Esophagus muscularis mucosa (tissue), 4 donors: ENCODE data around the gene B3GNT5. TPM values are rescaled to one million over a fixed set of nuclear protein-coding genes. Genes with fewer than 3 reads are reported as not detected.

ENCODE experiments used
- DNase-seq: peaks from one replicate; pipeline ENCODE4 v3.0.0-alpha.2; 2017; ENCODE audit errors: extremely low spot score
- H3K27ac ChIP-seq, 4 donors: fragments of 200-600 bp; sonication (generic); replicated peaks in 1 of 4; 1 replicate in 3 of 4; 2 replicates in 1 of 4; pipeline ENCODE4 v1.5.1; 2016 to 2019; ENCODE audit warnings: mild to moderate bottlenecking in 1 of 4
- H3K27me3 ChIP-seq, 4 donors: fragments of 200-600 bp; sonication (generic); one replicate each; pipeline versions ENCODE4 v1.5.1 to v1.6.0; 2016 to 2019
- H3K36me3 ChIP-seq, 4 donors: fragments of 200-600 bp; sonication (generic); one replicate each; pipeline ENCODE4 v1.5.1; 2016 to 2019
- H3K4me1 ChIP-seq, 4 donors: fragments of 200-600 bp; sonication (generic); one replicate each; pipeline ENCODE4 v1.5.1; 2016 to 2019
- H3K4me3 ChIP-seq, 4 donors: fragments of 200-600 bp; sonication (generic); 1 replicate in 2 of 4; 2 replicates in 2 of 4; pipeline ENCODE4 v1.5.1; 2016 to 2019; ENCODE audit warnings: mild to moderate bottlenecking in 4 of 4, moderate library complexity in 1 of 4
- H3K9me3 ChIP-seq, 4 donors: fragments of 200-600 bp; sonication (generic); 1 replicate in 3 of 4; 2 replicates in 1 of 4; pipeline ENCODE4 v1.5.1; 2016 to 2019
- EP300 ChIP-seq: sonication (generic); formaldehyde crosslinking; IDR thresholded peaks from one replicate; pipeline ENCODE4 v1.6.1; 2017; ENCODE audit warnings: antibody characterized with exemption
- POLR2A ChIP-seq: fragments of 450-650 bp; IDR thresholded peaks from one replicate; pipeline ENCODE4 v1.6.1; 2017; ENCODE audit warnings: antibody characterized with exemption, moderate library complexity, mild to moderate bottlenecking, low read depth
- POLR2AphosphoS5 ChIP-seq, 2 donors: sonication (generic); formaldehyde crosslinking; IDR thresholded peaks; one replicate each; pipeline ENCODE4 v1.6.1; 2017; ENCODE audit warnings: antibody characterized with exemption in 2 of 2
- WGBS: methylation state at CpG from one replicate; pipeline ENCODE4 v1.1.5; 2018; 5-methylcytosine and 5-hydroxymethylcytosine counted together
- intact Hi-C: fragments of 100-400 bp; cut with DNase I; formaldehyde crosslinking; loops from one replicate; pipeline ENCODE4 v1.15.1; 2023
- total RNA-seq, 4 donors: library from RNA; depleted of rRNA; stranded (reverse); fragments of >200 nt; gene quantifications; one replicate each; pipeline versions ENCODE4 v1.1.0 to v1.2.1, GENCODE V29; 2016
- TF ChIP-seq, protein P1 (sequence below), 3 experiments: fragments of 200-600 bp in 2 of 3; fragments of 450-650 bp in 1 of 3; sonication (generic) in 2 of 3; IDR thresholded peaks; one replicate each; pipeline ENCODE4 v1.5.1; 2017 to 2019; ENCODE audit warnings: antibody characterized with exemption in 3 of 3, mild to moderate bottlenecking in 2 of 3, moderate library complexity in 1 of 3

The B3GNT5 gene
- total RNA-seq, 4 donors from 2014 or later, result 2.1 to 11.3 (median 5.2) TPM

DNA sequence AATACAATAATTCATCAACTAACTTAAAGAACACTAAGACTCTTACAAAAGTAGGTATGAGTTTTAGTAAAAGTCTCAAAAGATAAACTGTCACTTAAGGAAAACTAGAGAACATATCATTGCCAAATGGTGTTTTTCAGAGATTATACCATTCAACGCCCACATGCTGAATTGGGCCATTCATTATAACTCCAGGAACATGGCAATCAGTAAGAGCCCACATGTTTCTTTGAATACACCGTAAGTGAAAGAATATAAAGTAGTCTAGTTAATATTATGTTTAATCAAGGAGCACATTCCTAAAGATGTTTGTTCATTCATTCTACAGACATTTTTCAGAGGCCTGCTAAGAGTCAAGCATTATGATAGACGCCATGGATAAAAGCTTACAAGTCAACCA is 22.9 kb downstream of the B3GNT5 start:
- DNase-seq, result no peak
- Histone ChIP-seq H3K27ac (no peak overlapping the region), H3K27me3 (no peaks in the 10 kb centered on the region), H3K9me3 (no peaks in the 10 kb centered on the region), H3K4me1 (peaks cover 0 to 6% (median 0%) of the 10 kb centered on the region in 4 donors), H3K36me3 (no peaks in the 10 kb centered on the region), H3K4me3 (no peak overlapping the region)
- intact Hi-C loops, result no loop called here
- WGBS, result 82% methylated on average over 3 of the region's 3 CpGs
- TF ChIP-seq EP300 (no peak), POLR2A (no peak), POLR2AphosphoS5 (IDR thresholded peaks at IDR 0.05) (no peak)
- TF ChIP-seq, protein P1, sequence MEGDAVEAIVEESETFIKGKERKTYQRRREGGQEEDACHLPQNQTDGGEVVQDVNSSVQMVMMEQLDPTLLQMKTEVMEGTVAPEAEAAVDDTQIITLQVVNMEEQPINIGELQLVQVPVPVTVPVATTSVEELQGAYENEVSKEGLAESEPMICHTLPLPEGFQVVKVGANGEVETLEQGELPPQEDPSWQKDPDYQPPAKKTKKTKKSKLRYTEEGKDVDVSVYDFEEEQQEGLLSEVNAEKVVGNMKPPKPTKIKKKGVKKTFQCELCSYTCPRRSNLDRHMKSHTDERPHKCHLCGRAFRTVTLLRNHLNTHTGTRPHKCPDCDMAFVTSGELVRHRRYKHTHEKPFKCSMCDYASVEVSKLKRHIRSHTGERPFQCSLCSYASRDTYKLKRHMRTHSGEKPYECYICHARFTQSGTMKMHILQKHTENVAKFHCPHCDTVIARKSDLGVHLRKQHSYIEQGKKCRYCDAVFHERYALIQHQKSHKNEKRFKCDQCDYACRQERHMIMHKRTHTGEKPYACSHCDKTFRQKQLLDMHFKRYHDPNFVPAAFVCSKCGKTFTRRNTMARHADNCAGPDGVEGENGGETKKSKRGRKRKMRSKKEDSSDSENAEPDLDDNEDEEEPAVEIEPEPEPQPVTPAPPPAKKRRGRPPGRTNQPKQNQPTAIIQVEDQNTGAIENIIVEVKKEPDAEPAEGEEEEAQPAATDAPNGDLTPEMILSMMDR (IDR thresholded peaks at IDR 0.05), result no peak

DNA sequence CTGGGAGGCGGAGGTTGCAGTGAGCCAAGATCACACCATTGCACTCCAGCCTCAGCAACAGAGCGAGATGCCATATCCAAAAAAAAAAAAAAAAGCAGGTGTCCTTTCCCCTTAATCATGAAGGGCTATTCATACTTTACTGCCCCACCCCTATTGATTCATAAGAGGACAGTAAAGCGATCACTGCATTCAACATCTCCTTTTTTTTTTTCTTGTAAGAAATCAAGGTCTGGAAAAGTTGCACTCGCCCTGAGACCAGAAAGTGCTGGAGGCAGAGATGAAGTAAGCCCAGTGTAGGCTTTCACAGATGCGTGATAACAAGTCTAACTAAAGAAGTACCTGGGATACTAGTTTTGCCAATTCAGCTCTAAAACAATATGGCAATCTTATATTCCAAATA is 24.2 kb downstream of the B3GNT5 start:
- Histone ChIP-seq H3K9me3 (no peaks in the 10 kb centered on the region), H3K36me3 (no peaks in the 10 kb centered on the region), H3K27ac (no peak overlapping the region), H3K4me1 (peaks cover 0 to 6% (median 0%) of the 10 kb centered on the region in 4 donors), H3K27me3 (no peaks in the 10 kb centered on the region), H3K4me3 (no peak overlapping the region)
- TF ChIP-seq EP300, result no peak
- TF ChIP-seq POLR2AphosphoS5 (IDR thresholded peaks at IDR 0.05), result no peak
- TF ChIP-seq, protein P1 (IDR thresholded peaks at IDR 0.05), result no peak
- TF ChIP-seq POLR2A, result no peak
- WGBS, result 93% methylated on average over 5 of the region's 5 CpGs
- DNase-seq, result no peak
- intact Hi-C loops, result no loop called here

DNA sequence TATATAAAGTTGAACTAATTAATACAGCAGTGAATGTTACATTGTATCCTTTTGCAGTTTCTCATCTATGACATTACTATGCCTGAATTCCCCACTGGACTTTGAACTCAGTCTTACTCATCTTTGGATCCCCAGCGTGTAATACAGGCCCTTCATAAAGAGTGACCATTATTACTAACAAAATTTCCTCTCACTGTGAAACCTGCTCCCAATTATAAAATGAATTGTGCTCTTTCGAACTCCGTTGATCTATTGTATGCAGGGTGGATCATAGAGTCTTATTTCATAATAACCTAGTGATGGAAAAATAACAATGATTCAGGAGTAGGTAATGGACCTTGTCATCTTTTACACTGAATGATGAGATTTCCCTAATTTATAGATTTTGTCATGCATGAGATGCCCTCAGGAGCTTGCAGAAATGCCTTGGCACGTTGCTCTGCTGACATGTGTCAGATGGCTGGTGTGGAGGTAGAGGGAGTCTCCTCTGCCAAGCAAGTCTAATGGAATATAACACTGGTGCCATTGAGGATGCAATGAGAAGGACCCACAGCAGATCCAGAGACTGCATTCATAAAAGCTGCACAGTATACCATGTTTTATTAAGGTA is 25.5 kb downstream of the B3GNT5 start:
- intact Hi-C loops, result no loop called here
- peaks cover 0 to 6% (median 0%) of the 10 kb centered on the region in 4 donors for H3K4me1 ChIP-seq
- no peak for TF ChIP-seq POLR2AphosphoS5 (IDR thresholded peaks at IDR 0.05)
- no peak for TF ChIP-seq POLR2A
- TF ChIP-seq, protein P1 (IDR thresholded peaks at IDR 0.05), result no peak
- no peak for TF ChIP-seq EP300
- WGBS, result 88% methylated on average over 4 of the region's 4 CpGs
- no peak overlapping the region for H3K27ac ChIP-seq
- no peaks in the 10 kb centered on the region for H3K36me3 ChIP-seq
- H3K4me3 ChIP-seq, result no peak overlapping the region
- H3K27me3 ChIP-seq, result no peaks in the 10 kb centered on the region
- no peak for DNase-seq
- no peaks in the 10 kb centered on the region for H3K9me3 ChIP-seq

DNA sequence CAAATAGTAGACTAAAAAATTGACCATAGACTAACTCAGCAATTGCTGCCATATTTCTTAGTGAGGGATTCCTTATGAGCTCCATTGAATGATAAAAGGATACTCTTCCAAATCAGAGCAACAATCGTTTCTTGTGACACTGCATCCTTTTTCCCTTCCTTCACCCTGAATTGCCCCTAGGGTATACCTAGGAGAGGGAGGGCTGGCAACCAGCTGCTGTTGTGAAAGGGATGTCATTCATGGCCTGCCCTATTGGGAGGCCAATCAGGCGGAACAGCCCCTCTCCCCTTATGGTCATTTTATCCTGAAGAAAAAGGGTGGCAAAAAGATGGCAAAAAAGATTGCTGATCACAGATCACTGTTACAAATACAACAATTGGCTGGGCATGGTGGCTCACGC is 26.3 kb downstream of the B3GNT5 start:
- 96% methylated on average over 3 of the region's 3 CpGs for WGBS
- Histone ChIP-seq H3K4me1 (peaks cover 0 to 6% (median under 1%) of the 10 kb centered on the region in 4 donors), H3K36me3 (no peaks in the 10 kb centered on the region), H3K27ac (no peak overlapping the region), H3K4me3 (no peak overlapping the region), H3K27me3 (no peaks in the 10 kb centered on the region), H3K9me3 (no peaks in the 10 kb centered on the region)
- intact Hi-C loops, result no loop called here
- TF ChIP-seq, protein P1 (IDR thresholded peaks at IDR 0.05), result no peak
- TF ChIP-seq POLR2A (no peak), EP300 (no peak), POLR2AphosphoS5 (IDR thresholded peaks at IDR 0.05) (no peak)
- DNase-seq, result no peak

DNA sequence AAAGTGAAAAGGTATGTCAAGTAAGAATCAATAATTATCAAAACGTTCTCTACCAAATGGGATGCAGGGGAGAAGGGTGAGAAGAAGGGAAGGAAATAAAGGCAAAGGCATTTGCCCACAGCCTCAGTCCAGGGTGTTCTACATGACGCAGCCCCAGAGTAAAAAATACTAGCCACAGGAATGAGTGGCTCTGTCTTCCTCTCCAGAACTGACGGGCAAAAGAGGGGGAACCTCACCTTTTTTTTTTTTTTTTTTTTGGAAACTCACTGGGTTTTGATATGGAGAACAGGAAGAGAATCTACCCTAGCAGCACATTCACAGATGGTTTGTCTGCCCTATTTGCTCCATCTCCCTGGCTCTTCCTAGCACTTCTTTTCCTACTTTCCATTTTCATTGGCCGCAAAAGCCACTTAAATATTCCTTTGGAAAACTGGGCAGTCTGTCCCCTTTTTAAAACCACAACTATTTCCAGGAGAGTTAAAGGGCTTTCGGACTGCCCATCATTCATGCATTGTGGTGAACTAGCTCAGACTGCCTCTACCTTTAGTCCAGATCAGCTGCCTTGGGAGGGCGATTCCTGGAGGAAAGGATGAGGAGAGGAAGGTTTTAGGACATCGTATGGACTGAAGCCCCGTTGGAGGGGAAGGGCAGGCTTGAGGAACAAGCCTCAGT is 28.2 kb downstream of the B3GNT5 start:
- no peaks in the 10 kb centered on the region for H3K9me3 ChIP-seq
- WGBS, result 84% methylated on average over 8 of the region's 8 CpGs
- intact Hi-C loops, result no loop called here

More for the DNA sequence above, 28.2 kb downstream of the B3GNT5 start:
- H3K4me1 ChIP-seq, result peaks cover 11 to 20% (median 15%) of the 10 kb centered on the region in 4 donors
- no peaks in the 10 kb centered on the region for H3K36me3 ChIP-seq
- no peak overlapping the region for H3K4me3 ChIP-seq
- no peak for DNase-seq
- TF ChIP-seq POLR2A, result no peak
- no peak for TF ChIP-seq EP300
- no peak for TF ChIP-seq POLR2AphosphoS5 (IDR thresholded peaks at IDR 0.05)
- TF ChIP-seq, protein P1 (IDR thresholded peaks at IDR 0.05), result no peak
- H3K27ac ChIP-seq, result no peak overlapping the region
- no peaks in the 10 kb centered on the region for H3K27me3 ChIP-seq
